GM12872 (cell line): ENCODE results near the gene MTHFD1L.

Experiments used
- TF ChIP-seq, protein P1 (sequence below): IDR thresholded peaks from 3 replicates; pipeline ENCODE4 v1.5.1; 2011; ENCODE audit warnings: low read depth, mild to moderate bottlenecking, low read length, moderate library complexity; ENCODE audit not compliant: insufficient read depth

The MTHFD1L gene

DNA sequence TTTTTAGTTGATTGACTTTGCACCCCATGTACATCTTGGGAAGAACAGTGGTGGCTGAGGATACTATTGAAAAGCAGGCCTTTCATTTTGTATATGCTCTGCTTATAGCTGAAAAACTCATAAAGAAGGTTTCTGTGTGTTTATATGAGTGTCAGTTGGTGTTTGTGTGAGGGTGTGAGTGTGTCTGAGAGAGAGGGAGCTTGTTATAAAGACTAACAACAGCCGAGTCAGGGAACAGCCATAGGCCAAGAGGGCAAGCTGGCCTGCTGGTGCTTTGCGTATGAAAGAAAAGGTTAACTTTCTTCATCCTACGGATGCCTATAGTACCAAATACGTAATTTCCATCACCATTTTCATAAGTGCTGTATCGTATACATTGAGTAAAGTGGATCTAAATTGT lies 88.3 kb downstream of the MTHFD1L start:
- TF ChIP-seq, protein P1, sequence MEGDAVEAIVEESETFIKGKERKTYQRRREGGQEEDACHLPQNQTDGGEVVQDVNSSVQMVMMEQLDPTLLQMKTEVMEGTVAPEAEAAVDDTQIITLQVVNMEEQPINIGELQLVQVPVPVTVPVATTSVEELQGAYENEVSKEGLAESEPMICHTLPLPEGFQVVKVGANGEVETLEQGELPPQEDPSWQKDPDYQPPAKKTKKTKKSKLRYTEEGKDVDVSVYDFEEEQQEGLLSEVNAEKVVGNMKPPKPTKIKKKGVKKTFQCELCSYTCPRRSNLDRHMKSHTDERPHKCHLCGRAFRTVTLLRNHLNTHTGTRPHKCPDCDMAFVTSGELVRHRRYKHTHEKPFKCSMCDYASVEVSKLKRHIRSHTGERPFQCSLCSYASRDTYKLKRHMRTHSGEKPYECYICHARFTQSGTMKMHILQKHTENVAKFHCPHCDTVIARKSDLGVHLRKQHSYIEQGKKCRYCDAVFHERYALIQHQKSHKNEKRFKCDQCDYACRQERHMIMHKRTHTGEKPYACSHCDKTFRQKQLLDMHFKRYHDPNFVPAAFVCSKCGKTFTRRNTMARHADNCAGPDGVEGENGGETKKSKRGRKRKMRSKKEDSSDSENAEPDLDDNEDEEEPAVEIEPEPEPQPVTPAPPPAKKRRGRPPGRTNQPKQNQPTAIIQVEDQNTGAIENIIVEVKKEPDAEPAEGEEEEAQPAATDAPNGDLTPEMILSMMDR = no peak

DNA sequence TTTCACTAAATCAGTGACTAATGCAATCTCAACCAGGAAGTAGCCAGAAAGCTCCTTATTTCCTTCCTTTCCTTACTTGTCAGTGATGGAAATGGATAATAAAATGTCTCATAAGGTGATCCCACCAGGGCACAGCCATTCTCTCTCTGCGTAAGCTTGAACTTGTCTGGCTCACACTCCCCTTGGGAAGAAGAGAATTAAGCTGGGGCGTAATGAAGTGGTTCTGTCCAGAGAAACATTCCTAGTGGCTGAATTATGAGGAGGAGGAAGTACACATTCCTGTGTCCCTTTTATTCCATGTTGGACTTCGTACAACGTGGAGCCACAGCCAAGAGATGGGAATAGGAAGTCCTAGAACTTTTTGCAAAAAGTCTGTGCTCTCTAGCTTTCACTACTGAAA lies 93.7 kb downstream of the MTHFD1L start:
- TF ChIP-seq, protein P1 = no peak

DNA sequence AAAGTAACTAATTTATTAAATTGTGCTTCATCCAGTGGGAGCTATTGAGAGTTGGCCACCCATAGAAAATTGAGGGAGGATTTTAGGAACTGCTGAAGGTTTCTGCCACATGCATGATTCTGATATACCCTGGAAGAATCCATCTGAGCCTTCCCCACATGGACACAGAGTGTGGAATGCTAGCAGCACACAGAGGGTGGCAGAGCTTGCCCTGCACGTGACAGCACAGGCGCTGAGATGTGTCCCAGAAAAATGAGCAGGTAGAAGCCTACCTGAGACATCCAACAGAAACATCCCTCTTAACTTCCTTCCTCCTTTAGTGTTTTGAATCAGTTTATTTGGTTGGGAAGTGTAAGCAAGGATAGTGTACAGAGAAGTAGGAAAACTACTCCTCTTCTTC lies 96.9 kb downstream of the MTHFD1L start:
- TF ChIP-seq, protein P1 = no peak

DNA sequence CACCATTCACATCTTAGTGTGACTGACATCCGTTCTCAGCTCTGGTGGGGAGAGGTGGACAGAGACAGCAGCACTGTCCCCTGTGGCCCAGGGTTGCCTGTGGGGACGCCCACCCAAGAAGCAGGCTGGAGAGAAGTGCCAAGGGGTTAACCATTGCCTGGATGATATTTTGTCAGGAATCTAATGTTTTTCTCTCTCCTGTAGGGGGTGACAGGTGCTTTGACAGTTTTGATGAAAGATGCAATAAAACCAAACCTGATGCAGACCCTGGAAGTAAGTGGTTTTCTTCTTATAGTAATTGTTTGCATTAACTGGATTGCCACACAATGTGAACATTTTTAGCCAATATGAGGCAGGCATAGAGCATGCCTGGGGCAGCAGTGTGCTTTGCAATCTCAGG lies 99.3 kb downstream of the MTHFD1L start:
- TF ChIP-seq, protein P1 = no peak

DNA sequence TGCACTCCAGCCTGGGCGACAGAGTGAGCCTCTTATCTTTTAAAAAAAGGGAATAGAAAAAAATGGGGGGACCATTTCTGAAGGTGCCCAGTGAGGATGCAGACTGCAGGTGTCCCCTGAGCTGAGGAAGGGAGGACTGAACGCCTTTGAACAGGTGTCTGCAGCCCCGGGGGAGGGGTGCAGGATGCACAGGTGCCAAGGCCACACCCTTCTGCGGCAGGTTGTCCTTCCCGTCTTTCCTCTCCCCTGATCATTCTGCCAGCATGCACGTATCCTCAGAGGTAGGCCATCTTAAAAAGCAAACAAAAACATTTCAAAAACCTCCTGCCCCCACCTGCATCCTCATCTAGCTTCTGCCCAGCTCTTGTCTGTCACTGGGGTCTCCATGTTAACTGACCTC lies 101.3 kb downstream of the MTHFD1L start:
- TF ChIP-seq, protein P1 = no peak

DNA sequence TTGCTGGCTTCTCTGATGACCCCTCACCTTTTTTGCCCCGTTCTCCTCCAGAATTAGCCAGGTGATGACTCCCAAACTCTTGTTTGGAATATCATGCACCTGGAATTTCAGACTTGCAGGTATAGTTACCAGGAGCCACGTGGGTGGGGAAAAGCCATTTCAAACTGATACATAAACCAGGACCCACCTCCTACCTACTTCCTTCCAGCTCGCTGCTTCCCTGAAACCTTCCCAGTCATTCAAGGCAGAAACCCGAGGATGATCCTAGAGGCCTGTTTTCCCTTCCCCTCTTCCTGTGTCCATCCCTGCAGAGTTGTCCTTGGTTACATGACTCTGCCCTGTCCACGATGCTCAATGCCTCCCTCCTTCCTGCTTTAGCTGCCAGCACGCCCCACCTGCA lies 101.9 kb downstream of the MTHFD1L start:
- TF ChIP-seq, protein P1 = no peak

DNA sequence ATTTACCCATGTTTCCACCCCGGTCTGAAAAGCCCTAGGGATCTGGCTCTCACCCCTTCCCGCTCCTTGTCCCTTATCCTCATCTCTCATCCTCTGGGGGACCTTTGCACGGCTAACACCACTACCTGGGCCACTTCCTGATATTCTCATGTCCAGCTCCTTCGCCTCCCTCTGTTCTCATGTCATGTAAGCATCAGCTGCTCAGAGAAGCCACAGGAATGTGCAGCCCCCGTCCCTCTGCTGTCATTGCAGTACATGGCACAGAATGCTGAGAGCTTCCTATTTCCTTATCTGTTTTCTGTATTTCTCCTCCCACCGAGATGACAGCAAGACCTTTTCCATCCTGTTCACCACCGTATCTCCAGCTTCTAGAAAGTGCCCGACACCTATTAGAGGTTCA lies 102.4 kb downstream of the MTHFD1L start:
- TF ChIP-seq, protein P1 = no peak

DNA sequence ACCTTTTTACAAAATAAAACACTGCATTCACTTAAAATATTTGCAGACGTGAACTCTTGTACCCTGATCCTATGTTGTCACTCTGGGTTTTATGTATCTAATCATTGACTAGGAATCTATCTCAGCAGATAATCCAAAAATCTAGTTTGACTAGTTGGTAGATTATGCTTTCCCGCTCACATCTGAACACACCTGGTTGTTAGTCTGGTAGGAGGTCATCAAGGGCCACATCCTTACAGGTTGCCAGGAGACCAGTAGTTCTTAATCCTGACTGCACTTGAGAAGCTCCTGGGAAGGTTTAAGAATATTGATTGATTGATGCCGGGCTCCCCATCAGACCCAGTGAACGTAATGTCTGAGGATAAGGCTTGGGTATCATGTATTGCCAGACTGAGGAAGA lies 104.4 kb downstream of the MTHFD1L start:
- TF ChIP-seq, protein P1 = no peak
